Gastrocnemius medialis (tissue), 4 donors: ENCODE measurements around the gene ZNF662.

Experiments used
- POLR2A ChIP-seq, 2 donors: fragments of 450-650 bp; IDR thresholded peaks; one replicate each; pipeline ENCODE4 v1.6.1; 2017; ENCODE audit warnings: antibody characterized with exemption in 2 of 2, mild to moderate bottlenecking in 2 of 2, moderate library complexity in 2 of 2
- TF ChIP-seq, protein P1 (sequence below), 5 experiments: fragments of 450-650 bp in 3 of 5; fragments of 200-600 bp in 2 of 5; sonication (generic) in 2 of 5; IDR thresholded peaks in 4 of 5; conservative IDR thresholded peaks in 1 of 5; 1 replicate in 4 of 5; 2 replicates in 1 of 5; pipeline ENCODE4 v1.5.1; 2016 to 2019; ENCODE audit warnings: antibody characterized with exemption in 5 of 5, mild to moderate bottlenecking in 3 of 5, moderate library complexity in 3 of 5

DNA sequence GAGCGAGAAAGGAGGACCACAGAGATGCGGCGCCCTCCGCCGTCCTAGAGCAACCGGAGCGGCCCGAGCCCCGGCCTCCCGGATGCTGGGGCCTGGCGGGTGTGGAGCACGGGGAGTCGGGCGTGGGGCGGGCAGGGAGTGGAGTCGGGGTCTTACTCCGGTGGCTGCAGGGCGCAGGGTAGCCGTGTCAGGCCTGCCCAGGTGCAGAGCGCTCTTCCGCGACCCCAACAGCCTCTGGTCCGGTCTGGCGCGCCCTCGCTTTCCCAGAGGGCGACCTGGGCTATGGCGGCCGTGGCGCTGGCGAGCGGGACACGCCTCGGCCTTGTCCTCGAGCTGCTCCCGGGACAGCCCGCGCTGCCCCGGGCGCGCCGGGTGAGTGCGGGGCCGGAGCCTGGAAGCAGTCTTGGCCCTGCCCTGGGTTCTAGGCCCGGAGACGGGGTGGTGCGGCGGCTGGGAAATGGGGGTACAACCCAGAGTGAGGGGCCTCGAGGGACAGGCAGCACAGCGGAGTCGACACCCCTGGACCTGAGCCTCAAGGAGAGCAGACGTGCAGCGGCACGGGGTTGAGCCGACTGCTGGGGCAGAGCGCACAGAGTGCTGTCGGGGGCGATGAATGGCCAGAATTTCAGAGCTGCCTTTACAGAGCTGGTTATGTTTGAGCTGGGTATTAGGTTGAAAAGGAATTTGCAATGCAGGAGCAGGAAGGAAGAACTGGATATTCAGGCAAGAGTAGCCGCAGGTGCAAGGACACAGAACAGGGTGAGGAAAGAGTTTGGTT lies at the start of gene ZNF662:
- TF ChIP-seq, protein P1, sequence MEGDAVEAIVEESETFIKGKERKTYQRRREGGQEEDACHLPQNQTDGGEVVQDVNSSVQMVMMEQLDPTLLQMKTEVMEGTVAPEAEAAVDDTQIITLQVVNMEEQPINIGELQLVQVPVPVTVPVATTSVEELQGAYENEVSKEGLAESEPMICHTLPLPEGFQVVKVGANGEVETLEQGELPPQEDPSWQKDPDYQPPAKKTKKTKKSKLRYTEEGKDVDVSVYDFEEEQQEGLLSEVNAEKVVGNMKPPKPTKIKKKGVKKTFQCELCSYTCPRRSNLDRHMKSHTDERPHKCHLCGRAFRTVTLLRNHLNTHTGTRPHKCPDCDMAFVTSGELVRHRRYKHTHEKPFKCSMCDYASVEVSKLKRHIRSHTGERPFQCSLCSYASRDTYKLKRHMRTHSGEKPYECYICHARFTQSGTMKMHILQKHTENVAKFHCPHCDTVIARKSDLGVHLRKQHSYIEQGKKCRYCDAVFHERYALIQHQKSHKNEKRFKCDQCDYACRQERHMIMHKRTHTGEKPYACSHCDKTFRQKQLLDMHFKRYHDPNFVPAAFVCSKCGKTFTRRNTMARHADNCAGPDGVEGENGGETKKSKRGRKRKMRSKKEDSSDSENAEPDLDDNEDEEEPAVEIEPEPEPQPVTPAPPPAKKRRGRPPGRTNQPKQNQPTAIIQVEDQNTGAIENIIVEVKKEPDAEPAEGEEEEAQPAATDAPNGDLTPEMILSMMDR (IDR thresholded peaks at IDR 0.05 in 4 of 5, conservative IDR thresholded peaks at IDR 0.05 in 1 of 5) = no peak
- TF ChIP-seq POLR2A (IDR thresholded peaks at IDR 0.05) = no peak
